CD4-positive, alpha-beta T cell (primary cell): Measurements from ENCODE around the gene SMARCB1. TPM values are rescaled to one million over a fixed set of nuclear protein-coding genes. Genes with fewer than 3 reads are reported as not detected.
A peak's percentile ranks its signal among the peaks of the same experiment; 100 is the strongest.

Source experiments
- ATAC-seq: fragments of 200-7000 bp; cut with Tn5 transposase; one replicate; pipeline ENCODE4 v1.10.0; 2022; ENCODE audit warnings: mild to moderate bottlenecking; ENCODE audit not compliant: poor library complexity
- CTCF ChIA-PET: fragments of 350-600 bp; sonication (Branson Sonifier 250); formaldehyde crosslinking; loops from one replicate; lab custom pipeline; 2021; ENCODE audit warnings: antibody characterized with exemption, inconsistent platforms; lab: Charles Lee
- POLR2A ChIA-PET: fragments of 350-600 bp; sonication (Branson Sonifier 250); formaldehyde crosslinking; loops from one replicate; lab custom pipeline; 2021; ENCODE audit warnings: antibody characterized with exemption, inconsistent platforms; lab: Charles Lee
- DNase-seq, 14 experiments: peaks; one replicate each; pipeline ENCODE4 v3.0.0-alpha.2; 2013 to 2020; ENCODE audit warnings: mixed read lengths in 2 of 14
- H3K27ac ChIP-seq, 2 donors: one replicate each; pipeline versions ENCODE4 v1.5.1 to v1.7.0; 2013; ENCODE audit warnings: low read length in 2 of 2, low read depth in 1 of 2, mild to moderate bottlenecking in 1 of 2
- H3K27me3 ChIP-seq, 2 experiments: 1 replicate in 1 of 2; 2 replicates in 1 of 2; pipeline versions ENCODE4 v1.6.1 to v1.7.0; 2013; ENCODE audit warnings: low read length in 2 of 2, control low read depth in 1 of 2, mild to moderate bottlenecking in 1 of 2, moderate library complexity in 1 of 2; ENCODE audit not compliant: insufficient read depth in 2 of 2, control insufficient read depth in 1 of 2
- H3K36me3 ChIP-seq: one replicate; pipeline ENCODE4 v1.6.1; 2013; ENCODE audit warnings: low read length, control low read depth; ENCODE audit not compliant: insufficient read depth
- H3K4me1 ChIP-seq: one replicate; pipeline ENCODE4 v1.6.1; 2013; ENCODE audit warnings: low read length, control low read depth; ENCODE audit not compliant: insufficient read depth
- H3K4me3 ChIP-seq: one replicate; pipeline ENCODE4 v1.5.1; 2013; ENCODE audit warnings: mild to moderate bottlenecking, low read length, moderate library complexity
- H3K9me3 ChIP-seq, 2 experiments: 1 replicate in 1 of 2; 2 replicates in 1 of 2; pipeline versions ENCODE4 v1.6.1 to v1.7.0; 2013; ENCODE audit warnings: low read length in 2 of 2, mild to moderate bottlenecking in 2 of 2, control low read depth in 1 of 2, moderate library complexity in 1 of 2; ENCODE audit not compliant: control insufficient read depth in 1 of 2, insufficient read depth in 1 of 2
- H3K27ac Mint-ChIP-seq: one replicate; pipeline ENCODE4 v1.8.0; 2020; ENCODE audit warnings: mixed read lengths
- H3K27me3 Mint-ChIP-seq: one replicate; pipeline ENCODE4 v1.8.0; 2021; ENCODE audit warnings: mixed read lengths
- H3K36me3 Mint-ChIP-seq: one replicate; pipeline ENCODE4 v1.8.0; 2021; ENCODE audit warnings: low read depth, mixed read lengths
- H3K4me1 Mint-ChIP-seq: one replicate; pipeline ENCODE4 v1.8.0; 2021; ENCODE audit warnings: low read depth, mixed read lengths
- H3K4me3 Mint-ChIP-seq: one replicate; pipeline ENCODE4 v1.8.0; 2020; ENCODE audit warnings: mild to moderate bottlenecking, mixed read lengths
- H3K9me3 Mint-ChIP-seq: one replicate; pipeline ENCODE4 v1.8.0; 2020; ENCODE audit warnings: mixed read lengths
- intact Hi-C, 2 experiments: fragments of 100-400 bp; cut with DNase I in 1 of 2; cut with micrococcal nuclease in 1 of 2; formaldehyde crosslinking; loops; one replicate each; pipeline versions ENCODE4 v1.15.1 to v1.9.0; 2023 to 2025; cut with DNase I, micrococcal nuclease
- total RNA-seq, 174 experiments: library from RNA in 2 of 174; stranded (reverse) in 2 of 174; gene quantifications; one replicate each; pipeline ENCODE4 v1.2.3 and lab custom pipeline; 2021 to 2026
- TF ChIP-seq, protein P1 (sequence below): fragments of 200-600 bp; IDR thresholded peaks from one replicate; pipeline ENCODE4 v1.8.0; 2022; ENCODE audit warnings: antibody characterized with exemption, mild to moderate bottlenecking

The SMARCB1 gene
- total RNA-seq, 2 experiments from 2014 or later = 40.3 to 41.7 TPM

GRCh38 chr22:23856721-23857605, 70.2 kb downstream of the SMARCB1 start:
- ChIA-PET POLR2A (interaction anchor here (0.6 to 2.8 kb wide), 24 partner anchors 7 to 698 kb away, joined by 3 to 44 read pairs (median 4); partner anchors contain the start of genes CABIN1, CHCHD10, DERL3 and GUCD1), CTCF (interaction anchor here (0.8 to 2.9 kb wide), 7 partner anchors 8 to 154 kb away, joined by 3 to 33 read pairs (median 3); partner anchors contain the start of genes CABIN1 and MIF)
- no peaks in the 10 kb centered on the region for H3K9me3 ChIP-seq
- peak overlapping the region; percentile 87 for H3K4me3 ChIP-seq
- H3K27ac ChIP-seq = no peak overlapping the region
- peak overlapping the region; percentile 82 for H3K27ac Mint-ChIP-seq
- H3K27me3 Mint-ChIP-seq = no peaks in the 10 kb centered on the region
- H3K27me3 ChIP-seq = no peaks in the 10 kb centered on the region
- DNase-seq = peak in 4 of 14 experiments; percentile 13 to 54 (median 42)
- H3K4me3 Mint-ChIP-seq = peak overlapping the region; percentile 97
- H3K36me3 Mint-ChIP-seq = peaks cover 5% of the 10 kb centered on the region
- no peaks in the 10 kb centered on the region for H3K9me3 Mint-ChIP-seq
- intact Hi-C loops = loop anchor here in 1 of 2 experiments (5.0 kb wide), 2 partner anchors 35 to 70 kb away; partner anchors contain the start of genes MIF and SMARCB1
- TF ChIP-seq, protein P1, sequence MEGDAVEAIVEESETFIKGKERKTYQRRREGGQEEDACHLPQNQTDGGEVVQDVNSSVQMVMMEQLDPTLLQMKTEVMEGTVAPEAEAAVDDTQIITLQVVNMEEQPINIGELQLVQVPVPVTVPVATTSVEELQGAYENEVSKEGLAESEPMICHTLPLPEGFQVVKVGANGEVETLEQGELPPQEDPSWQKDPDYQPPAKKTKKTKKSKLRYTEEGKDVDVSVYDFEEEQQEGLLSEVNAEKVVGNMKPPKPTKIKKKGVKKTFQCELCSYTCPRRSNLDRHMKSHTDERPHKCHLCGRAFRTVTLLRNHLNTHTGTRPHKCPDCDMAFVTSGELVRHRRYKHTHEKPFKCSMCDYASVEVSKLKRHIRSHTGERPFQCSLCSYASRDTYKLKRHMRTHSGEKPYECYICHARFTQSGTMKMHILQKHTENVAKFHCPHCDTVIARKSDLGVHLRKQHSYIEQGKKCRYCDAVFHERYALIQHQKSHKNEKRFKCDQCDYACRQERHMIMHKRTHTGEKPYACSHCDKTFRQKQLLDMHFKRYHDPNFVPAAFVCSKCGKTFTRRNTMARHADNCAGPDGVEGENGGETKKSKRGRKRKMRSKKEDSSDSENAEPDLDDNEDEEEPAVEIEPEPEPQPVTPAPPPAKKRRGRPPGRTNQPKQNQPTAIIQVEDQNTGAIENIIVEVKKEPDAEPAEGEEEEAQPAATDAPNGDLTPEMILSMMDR = no peak
- H3K4me1 Mint-ChIP-seq = peaks cover 20% of the 10 kb centered on the region
- H3K36me3 ChIP-seq = no peaks in the 10 kb centered on the region
- H3K4me1 ChIP-seq = peaks cover 25% of the 10 kb centered on the region
- peak; percentile 32 for ATAC-seq

GRCh38 chr22:23857606-23858483, 71.1 kb downstream of the SMARCB1 start, which contains the start of gene SLC2A11:
TSS of gene SLC2A11 (plus strand) at chr22:23857875. CDS start at chr22:23858000, 125 bp downstream.
- H3K36me3 ChIP-seq = no peaks in the 10 kb centered on the region
- H3K4me3 Mint-ChIP-seq = peak within 1 kb of the TSS; percentile 97
- no peaks in the 10 kb centered on the region for H3K27me3 ChIP-seq
- TF ChIP-seq, protein P1 = no peak
- H3K4me1 Mint-ChIP-seq = peaks cover 20% of the 10 kb centered on the region
- H3K27ac Mint-ChIP-seq = peak within 1 kb of the TSS; percentile 82
- DNase-seq (peak; percentile 85 to 99 (median 92)), ATAC-seq (peak; percentile 93)
- H3K4me1 ChIP-seq = peaks cover 25% of the 10 kb centered on the region
- ChIA-PET CTCF (interaction anchor here (0.8 to 2.9 kb wide), 7 partner anchors 9 to 153 kb away, joined by 3 to 33 read pairs (median 3); partner anchors contain the start of genes CABIN1 and MIF), POLR2A (interaction anchor here (0.6 to 2.8 kb wide), 26 partner anchors 8 to 697 kb away, joined by 3 to 44 read pairs (median 4); partner anchors contain the start of genes CABIN1, CHCHD10, DERL3 and GUCD1)
- H3K4me3 ChIP-seq = peak within 1 kb of the TSS; percentile 87
- H3K36me3 Mint-ChIP-seq = peaks cover 8% of the 10 kb centered on the region
- H3K27ac ChIP-seq = peak within 1 kb of the TSS; percentile 56 to 61
- intact Hi-C loops = loop anchor here in 1 of 2 experiments (5.0 kb wide), 2 partner anchors 34 to 71 kb away; partner anchors contain the start of genes MIF and SMARCB1
- H3K27me3 Mint-ChIP-seq = no peaks in the 10 kb centered on the region
- no peaks in the 10 kb centered on the region for H3K9me3 Mint-ChIP-seq
- no peaks in the 10 kb centered on the region for H3K9me3 ChIP-seq
